ENCODE results near the gene KLF9. TPM values are rescaled to one million over a fixed set of nuclear protein-coding genes. Genes with fewer than 3 reads are reported as not detected.

The KLF9 gene
- total RNA-seq, 1 experiment from 2014 or later = 0.26 TPM

- Histone ChIP-seq H3K23me2 (ENCODE audit: insufficient read length, low read depth, low read length, poor library complexity, severe bottlenecking) (no peaks in the 10 kb centered on the region), H3K79me1 (ENCODE audit: insufficient read depth, low read depth, low read length, poor library complexity, severe bottlenecking) (no peaks in the 10 kb centered on the region), H3K79me2 (ENCODE audit: insufficient read depth, low read length) (no peaks in the 10 kb centered on the region), H3K23ac (ENCODE audit: insufficient read length, low read depth, low read length) (no peak overlapping the region), H3K4me2 (ENCODE audit: insufficient read depth, insufficient read length, low read length) (no peak overlapping the region), H4K5ac (ENCODE audit: insufficient read length, low read depth, low read length) (no peak overlapping the region), H3K4ac (ENCODE audit: low read depth, low read length) (no peak overlapping the region), H4K91ac (ENCODE audit: insufficient read length, low read depth, low read length) (no peak overlapping the region), H3K9ac (ENCODE audit: extremely low read depth, insufficient read length, low read length) (no peak overlapping the region), H2BK20ac (ENCODE audit: low read depth, low read length, poor library complexity, severe bottlenecking) (no peak overlapping the region), H4K20me1 (ENCODE audit: control insufficient read depth, insufficient read depth, insufficient read length) (no peaks in the 10 kb centered on the region), H2BK15ac (ENCODE audit: low read depth, low read length) (no peak overlapping the region), H3K27ac (ENCODE audit: insufficient read length, low read depth, low read length) (no peak overlapping the region), H3K9me3 (ENCODE audit: control insufficient read depth, low read depth, low read length) (no peaks in the 10 kb centered on the region), H3K18ac (ENCODE audit: insufficient read length, low read depth, low read length) (no peak overlapping the region), H3K56ac (ENCODE audit: insufficient read length, low read depth, low read length) (no peak overlapping the region), H2AK5ac (ENCODE audit: insufficient read length, low read length) (no peak overlapping the region), H3K27me3 (ENCODE audit: insufficient read depth, low read length) (no peaks in the 10 kb centered on the region), H3K14ac (ENCODE audit: insufficient read depth, low read length) (no peak overlapping the region), H3T11ph (ENCODE audit: low read length) (no peak overlapping the region), H4K8ac (replicated peaks; ENCODE audit: insufficient read length, low read depth, low read length) (no peak overlapping the region), H3K4me1 (ENCODE audit: insufficient read depth, low read length) (no peaks in the 10 kb centered on the region), H2AFZ (ENCODE audit: low read length) (no peak overlapping the region), H2BK120ac (ENCODE audit: low read depth, low read length, poor library complexity, severe bottlenecking) (no peak overlapping the region), H2BK12ac (ENCODE audit: insufficient read length, low read depth, low read length) (no peak overlapping the region), H2BK5ac (ENCODE audit: insufficient read length, low read length) (no peak overlapping the region)
- H3K9me3 Mint-ChIP-seq = peaks cover 0 to 4% of the 10 kb centered on the region in 2 experiments; a peak in 1 of 5 replicates
- H3K36me3 Mint-ChIP-seq (ENCODE audit: insufficient read depth in 1 of 3, low read depth in 3 of 3) = peaks cover 0 to 5% (median 0%) of the 10 kb centered on the region in 3 experiments; a peak in 1 of 7 replicates
- H3K27me3 Mint-ChIP-seq (ENCODE audit: low read depth) = no peaks in the 10 kb centered on the region
- H3K4me3 Mint-ChIP-seq = no peak overlapping the region
- no peak for DNase-seq
- H3K4me1 Mint-ChIP-seq = peaks cover 2 to 7% of the 10 kb centered on the region in 2 experiments; a peak in 3 of 4 replicates
- WGBS (ENCODE audit: extremely low coverage, insufficient read length, low lambda C conversion rate) = no CpG with 5 or more reads among the region's 3 CpGs
- peak overlapping the region in 1 of 3 experiments; percentile 25; a peak in 1 of 7 replicates for H3K27ac Mint-ChIP-seq
- no peak for TF ChIP-seq CTCF (conservative IDR thresholded peaks at IDR 0.05)
Measured at GRCh38 chr9:70452365-70452764, 37.9 kb upstream of the KLF9 start.

All from H9 (cell line).